Kidney glomerular epithelial cell (primary cell): Measurements from ENCODE around the gene ERI3.
A peak's percentile ranks its signal among the peaks of the same experiment; 100 is the strongest.

Experiments
- DNase-seq: peaks from one replicate; lab custom pipeline; 2025; lab: John Stamatoyannopoulos, UW

Gene ERI3, protein sequence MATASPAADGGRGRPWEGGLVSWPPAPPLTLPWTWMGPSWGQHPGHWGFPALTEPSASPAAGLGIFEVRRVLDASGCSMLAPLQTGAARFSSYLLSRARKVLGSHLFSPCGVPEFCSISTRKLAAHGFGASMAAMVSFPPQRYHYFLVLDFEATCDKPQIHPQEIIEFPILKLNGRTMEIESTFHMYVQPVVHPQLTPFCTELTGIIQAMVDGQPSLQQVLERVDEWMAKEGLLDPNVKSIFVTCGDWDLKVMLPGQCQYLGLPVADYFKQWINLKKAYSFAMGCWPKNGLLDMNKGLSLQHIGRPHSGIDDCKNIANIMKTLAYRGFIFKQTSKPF

DNA sequence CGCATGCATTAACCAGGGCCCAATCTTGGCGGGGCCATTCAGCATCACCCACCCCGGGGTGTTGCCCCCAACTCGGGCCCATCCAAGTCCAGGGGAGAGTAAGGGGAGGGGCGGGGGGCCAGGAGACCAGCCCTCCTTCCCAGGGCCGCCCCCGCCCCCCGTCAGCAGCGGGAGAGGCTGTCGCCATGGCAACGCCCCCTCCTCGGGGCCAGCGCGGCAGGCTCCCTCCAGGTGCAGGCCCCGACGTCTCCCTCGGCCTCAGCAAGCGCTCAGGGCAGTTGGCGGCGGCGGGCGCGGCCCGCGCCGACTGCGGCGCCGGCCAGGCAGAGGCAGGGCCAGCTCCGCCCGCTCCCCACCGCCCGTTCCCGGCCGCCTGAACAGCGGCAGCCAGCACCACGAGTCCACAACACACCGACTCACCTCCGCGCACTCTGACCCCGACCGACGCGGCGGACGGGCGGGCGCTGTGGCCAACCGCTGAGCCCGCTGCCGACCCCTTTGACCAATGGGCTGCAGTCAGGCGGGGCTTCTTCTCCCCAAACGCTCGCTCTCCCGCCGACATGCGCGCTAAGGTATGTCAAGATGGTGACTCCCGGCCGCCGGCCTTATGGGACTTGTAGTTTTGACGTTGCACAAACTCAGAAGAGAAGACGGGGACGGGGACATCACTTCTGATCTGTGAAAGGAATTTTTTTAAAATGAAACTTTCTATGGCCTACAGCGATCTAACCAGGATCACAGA lies at the start of gene ERI3:
TSS of gene ERI3 (minus strand) at position 418 of the 742 bp plus-strand sequence. CDS start at position 187, 231 bp downstream.
- peak; percentile 95 for DNase-seq

DNA sequence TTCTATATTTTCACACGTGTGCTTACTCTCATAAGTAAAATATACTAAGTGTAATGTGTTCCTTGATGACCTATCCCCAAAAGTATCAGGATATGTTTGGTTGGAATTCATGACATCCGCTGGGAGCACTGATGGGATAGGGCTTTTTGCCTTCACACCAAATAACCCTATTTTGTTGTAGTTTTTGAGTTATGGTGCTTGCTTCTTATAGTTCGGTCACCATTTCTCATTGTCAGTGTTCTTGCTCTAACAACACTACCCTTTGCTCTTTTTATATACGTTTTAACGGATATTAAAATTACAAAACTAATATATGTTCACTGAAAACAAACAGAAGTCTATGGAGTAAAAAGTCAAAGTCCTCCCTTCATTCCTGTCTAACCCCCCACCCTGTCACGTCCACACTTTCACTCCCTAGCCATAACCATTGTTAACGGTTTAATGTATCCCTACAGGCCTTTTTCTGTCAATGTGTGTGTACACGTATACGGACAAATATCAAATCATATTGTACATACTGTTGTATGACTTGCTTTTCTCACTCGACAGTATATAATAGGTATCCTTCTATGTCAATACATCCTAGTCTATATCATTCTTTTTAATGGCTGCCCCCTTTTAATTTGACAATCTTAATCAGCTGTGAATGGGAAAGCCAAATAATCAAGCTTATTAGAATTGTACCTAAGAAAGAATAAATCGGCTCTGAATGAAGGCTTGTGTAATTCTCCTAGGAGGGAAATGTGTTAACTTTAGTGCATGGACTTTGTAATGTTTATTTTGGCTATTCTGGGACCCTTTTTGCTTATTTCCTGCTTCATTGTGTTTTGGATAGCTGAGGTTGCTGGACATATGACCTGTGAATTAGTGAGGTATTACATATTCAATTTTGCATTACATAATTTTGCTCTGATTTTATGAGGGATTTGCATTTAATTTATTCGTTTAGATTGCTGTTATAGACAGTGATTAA lies 46.5 kb upstream of the ERI3 start:
- no peak for DNase-seq

DNA sequence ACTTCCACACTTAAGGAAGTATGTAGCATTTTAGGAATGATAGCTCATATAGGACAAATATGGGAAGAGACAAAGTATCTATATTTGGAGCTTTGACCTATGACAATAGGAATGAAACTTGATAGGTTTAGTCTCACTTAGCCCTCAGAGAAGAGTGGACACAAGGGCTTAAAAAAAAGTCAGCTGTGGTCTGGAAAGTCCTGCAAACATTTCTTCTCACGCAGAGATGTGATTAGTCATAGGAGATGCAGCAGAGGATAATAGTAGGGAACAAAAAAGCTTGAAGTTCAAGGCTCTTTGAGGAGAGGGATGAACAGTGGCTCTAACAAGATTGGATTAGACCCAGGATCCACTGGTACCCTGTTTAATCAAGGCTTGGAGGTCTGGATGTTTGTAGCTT lies 35.2 kb upstream of the ERI3 start:
- no peak for DNase-seq

DNA sequence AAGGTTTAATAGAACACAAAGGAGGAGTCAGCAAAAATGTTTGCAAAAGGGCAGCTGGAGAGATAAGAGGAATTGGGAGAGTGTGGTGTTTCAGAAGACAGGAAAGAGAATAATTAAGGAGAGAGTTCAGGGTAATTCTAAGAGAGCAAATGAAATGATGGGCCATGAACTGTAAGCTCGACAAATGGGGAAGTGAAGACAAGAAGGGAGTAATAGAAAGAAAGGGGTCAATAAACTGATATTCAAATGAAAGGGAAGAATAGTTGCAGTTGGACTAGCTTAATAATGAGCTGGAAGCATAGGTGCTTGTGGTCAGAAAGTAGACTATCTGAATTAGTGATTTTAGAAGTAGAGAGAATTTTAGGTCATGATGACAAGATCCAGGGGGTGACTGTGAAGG lies 34.4 kb upstream of the ERI3 start:
- no peak for DNase-seq

DNA sequence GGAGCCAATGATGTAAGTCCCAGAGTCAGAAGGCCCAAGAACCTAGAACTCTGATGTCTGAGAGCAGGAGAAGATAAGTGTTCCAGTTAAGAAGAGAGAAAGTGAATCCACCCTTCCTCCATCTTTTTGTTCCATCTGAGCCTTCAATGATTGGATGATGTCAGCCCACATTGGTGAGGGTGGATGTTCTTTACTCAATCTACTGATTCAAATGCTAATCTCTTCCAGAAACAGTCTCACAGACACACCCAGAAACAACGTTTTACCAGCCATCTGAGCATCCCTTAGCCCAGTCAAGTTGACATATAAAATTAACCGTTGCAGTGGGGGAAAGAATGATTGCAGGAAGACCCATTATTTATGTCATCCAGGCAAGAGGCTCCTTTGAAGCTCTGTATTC lies 33.5 kb upstream of the ERI3 start:
- no peak for DNase-seq

DNA sequence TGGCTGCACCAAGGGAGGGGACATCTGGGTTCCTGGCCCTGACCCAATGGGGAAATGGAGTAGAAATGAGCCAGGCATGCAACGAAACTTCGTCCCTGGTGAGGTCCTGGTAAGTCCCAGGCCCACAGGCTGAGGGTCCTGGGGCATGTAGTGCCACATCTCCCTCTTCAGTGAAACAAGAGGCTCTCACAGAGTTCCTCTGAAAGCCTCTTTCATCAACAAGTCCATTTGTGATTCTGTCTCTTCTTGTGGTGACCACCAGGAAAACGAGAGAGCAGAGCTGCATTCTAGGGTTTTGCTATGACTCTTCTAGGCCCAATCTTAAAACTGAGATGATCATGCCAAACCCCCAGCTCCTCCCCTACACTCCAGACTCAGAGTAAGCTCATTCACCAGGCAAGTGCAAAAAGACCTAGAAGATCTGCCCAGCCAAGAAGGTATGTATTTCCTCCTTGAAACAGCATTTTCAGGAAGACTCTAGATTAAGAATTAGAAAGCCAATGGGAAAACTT lies 25.7 kb upstream of the ERI3 start:
- DNase-seq: no peak

DNA sequence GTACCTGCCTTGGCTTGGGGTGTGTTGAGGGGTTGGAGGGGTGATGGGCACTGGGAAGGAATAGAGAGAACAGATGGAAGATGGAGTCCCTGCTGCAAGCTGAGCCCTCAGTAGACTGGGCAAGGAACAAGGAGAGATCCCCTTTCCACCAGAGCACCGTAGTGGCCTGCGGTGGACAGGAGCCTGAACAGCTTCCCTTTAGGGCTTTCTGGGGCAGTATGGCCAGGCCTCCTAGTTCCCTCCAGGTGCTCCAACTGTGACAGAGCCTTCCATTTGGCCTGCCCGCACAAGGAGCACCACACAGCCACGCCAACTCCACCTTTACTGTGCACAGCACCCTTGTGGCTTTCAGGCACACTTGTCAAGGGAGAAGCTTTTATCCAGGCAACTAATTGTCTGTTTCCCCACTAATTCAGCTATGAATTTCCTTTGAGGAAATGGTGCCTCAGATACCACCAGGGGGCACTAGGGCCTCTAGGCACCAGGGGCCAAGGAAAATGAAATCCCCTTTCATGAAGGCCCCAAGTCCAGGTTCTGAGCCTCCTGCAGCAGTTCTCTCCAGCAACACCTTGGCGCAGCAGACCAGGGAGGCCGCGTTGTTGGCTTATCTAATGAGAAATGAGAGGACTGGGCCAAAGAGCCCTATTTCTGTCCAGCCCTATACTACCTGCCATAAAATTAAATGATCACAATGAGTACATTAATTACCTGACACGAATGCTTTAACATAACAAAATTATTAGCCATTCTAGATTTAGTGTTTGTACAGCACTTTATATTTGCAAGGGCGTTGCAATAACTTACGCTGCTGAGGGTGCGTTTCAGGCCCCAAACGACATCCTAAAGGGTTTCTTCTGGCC lies 23.1 kb upstream of the ERI3 start:
- peak; percentile 21 for DNase-seq

DNA sequence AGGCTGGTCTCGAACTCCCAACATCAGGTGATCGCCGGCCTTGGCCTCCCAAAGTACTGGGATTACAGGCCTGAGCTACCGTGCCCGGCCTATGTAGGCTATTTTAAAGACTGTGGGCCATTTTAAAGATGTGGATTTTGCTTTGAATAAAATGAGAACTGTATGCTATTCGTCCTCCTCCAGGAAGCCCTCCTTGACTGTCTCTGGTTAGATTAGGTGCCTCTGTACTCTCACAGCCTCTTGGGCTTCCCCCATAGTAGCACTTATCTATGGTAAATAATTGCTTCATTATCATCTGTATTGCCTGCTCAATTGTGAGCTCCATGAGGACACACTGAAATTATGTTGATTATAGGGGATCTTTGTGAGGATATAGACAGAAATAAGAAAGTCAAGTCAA lies 20.5 kb upstream of the ERI3 start:
- DNase-seq: no peak

DNA sequence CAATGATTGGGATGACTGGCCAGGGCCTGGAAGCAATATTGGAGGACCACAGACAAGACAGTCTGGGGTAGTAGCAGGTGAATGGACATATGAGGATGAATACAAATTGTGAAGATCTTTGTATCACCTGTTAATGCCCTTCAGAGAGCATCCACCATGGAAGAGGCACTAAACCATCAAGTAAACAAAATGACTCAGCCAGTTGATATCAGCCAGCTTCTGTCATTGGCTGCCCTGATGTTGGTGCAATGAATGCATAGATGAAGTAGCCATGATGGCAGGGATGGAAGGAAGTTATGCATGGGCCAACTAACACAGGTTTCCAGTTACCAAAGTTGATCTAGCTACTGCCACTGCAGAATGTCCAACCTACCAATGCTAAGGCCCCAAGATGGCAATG lies 16.1 kb upstream of the ERI3 start:
- DNase-seq: no peak

DNA sequence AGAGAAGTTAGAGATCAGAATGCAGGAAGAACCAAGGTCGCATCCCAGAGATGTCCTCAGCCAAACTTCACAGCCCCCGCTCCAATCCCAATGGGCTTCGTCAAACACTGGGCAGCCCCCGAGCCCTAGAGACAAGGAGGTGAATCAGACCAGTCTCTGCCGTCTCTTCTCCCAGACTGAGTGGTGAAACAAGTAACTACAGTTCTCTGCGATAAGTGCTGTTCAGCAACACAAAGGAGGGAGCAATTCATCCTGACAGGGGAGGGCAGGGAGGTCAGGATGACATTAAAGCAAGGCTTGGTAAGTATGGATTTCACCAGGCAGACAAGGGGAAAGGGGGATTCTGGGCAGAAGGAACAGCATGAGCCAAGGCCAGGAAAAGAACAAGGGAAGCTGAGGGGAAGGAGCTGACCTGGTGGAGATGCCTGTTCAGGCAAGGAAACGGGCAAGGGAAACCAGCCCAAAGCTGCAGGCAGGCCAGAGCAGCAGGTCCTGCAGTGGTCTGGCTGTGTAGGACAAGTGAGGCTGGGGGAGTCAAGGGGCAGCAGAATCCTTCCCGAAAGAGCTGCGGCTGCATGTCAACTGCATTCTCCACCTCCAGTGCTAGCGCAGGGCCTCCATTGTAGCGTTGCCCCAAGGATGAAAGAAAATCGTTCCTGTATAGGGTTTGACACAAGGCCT lies 13.6 kb upstream of the ERI3 start:
- DNase-seq: no peak

DNA sequence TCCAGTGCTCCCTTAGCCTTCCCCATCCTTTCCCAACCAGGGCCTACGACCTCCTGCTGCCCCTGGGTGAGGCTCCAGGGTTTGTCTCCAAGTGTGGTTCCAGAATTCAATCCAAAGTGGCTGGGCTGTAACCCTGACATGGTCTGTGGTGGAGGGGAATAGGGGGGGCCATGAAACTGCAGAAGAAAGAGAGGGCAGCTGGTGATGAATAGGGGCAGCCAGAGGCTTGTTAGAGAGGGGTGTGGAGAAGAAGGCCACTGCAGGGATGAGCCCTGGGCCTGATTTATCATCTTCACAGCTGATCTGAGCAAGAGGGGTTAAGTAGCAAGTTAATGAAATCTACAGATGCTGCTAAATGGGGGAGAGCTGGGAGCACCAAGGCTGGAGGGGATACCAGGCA lies 12.9 kb upstream of the ERI3 start:
- DNase-seq: no peak

DNA sequence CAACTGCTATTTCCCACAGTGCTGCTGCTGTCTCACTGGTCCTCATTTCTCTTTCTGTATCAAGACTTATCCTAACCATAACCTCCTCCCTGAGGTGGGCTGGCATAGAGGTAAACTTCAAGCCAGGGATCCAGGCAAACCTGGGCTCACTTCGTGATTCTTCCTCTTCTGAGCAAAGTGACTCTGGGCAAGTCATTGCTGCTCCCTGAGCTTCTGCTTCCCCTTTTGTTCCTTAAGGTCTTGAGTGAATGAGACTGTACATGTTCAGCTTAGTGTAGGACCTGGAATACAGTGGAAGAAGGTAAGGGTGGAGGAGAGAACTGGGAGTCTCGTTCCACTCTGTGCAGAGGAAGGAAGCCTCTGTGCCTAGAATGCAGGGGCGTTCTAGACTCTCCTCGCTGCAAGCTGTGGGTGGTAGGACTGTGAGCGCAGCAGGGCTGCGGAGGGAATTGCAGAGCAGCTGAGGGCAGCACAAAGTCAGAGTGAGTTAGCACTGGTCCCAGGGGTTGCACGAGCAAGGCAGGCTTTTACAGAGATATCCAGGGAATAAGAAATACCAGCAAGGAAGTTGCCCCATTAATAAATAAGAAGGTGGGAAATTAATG lies 11.4 kb upstream of the ERI3 start:
- no peak for DNase-seq

DNA sequence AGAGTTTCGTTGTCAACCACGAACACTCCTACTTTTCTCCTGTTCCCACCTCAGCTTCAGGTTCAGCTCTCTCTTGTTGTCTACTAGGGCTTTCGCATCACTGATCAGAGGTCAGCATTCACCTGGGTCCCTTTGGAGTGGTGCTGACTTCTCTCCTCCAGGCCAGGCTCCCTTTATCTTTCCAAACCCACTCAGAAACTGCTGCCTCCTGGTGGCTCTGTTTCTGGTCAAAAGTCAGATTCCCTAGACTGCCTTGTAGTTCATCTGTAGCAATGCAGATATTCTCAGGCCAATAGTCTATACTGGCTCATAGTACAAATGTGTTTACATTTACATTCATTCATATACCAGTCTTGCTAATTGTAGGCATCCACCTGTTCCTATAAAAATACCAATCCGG lies 6.4 kb upstream of the ERI3 start:
- no peak for DNase-seq

DNA sequence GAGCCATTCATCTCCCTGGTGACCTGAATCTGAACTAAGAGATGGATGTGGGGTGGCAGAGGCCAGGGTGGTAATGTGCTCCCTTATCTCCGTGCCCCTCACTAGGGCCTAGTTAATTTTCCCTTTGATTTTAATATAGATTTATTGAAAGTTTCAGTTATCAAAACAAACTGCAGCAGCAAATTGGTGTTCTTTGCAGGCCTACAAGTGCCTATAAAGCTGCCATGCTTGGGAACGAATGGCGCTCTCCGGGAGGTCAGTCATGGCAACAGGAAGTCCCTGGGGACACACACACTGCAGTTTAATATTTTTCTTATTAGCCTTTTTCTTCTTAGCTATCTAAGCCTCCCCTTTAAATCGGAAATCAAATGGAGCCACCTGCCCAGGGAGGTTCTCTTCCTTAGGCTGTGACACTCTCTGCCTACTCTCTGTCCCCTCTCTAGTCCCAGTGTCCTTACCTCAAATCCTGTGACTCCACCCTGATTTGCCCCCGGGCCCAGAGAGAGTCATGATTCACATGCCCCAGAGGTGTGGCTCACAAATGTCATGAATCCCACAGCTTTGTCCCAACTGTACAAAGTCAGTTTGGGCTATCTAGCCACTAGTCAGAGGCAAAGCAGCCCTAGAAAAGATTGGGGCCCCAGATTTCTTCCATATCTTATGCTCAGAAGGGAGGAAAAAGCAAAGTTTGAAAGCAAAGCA lies 4.3 kb upstream of the ERI3 start:
- no peak for DNase-seq

DNA sequence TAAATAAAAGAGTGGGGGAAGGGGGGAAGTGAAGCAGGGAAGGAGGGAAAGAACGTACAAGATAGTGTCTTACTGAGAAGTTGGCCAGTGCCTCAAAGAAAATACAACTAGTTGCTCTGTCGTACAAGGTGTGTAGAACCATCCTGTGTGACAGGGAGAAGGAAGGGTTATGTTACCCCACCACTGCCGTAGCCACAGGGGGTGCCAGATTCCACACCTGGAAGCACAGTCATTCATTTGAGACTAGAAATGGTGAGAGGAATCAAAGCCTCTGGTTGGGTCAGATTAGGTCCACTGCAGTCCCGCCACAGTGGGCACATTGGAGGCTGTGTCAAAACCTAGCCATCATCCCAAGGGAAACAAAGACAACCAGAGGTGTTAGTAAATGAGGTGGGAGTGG lies 2.7 kb upstream of the ERI3 start:
- DNase-seq: no peak

DNA sequence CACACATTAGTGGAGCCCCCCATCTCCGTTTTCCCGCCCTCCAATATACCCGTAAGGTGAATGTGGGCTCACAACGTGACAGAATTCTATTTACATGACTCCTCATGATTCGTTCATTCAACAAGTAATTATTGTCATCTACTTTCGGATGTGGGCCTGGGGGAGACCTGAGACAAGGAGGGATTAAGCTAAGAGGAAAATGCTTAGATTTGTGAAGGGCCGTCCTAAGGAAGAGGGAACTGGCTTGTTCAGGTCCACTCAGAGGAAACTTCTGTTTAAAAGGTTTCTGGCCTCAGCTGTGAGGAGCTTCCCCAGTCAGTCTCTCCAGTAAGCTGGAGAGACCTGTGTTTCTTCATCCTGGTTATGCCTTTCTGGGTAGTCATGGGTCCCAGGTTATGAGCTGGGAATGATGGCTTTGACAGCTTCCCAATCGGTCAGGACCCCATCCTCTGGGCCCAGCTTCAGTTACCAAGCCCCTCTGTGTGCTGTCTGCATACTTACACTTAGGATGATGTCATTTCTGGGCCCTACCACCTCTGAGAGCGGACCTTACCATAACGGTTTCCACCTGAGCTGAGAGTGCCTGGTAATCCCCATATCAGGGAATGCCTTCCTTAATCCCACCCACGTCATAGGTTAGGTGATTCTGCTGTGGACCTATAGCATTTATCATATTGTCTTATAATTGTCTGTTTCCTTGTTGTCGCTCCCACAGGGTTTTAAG lies 687 bp upstream of the ERI3 start:
- no peak for DNase-seq

DNA sequence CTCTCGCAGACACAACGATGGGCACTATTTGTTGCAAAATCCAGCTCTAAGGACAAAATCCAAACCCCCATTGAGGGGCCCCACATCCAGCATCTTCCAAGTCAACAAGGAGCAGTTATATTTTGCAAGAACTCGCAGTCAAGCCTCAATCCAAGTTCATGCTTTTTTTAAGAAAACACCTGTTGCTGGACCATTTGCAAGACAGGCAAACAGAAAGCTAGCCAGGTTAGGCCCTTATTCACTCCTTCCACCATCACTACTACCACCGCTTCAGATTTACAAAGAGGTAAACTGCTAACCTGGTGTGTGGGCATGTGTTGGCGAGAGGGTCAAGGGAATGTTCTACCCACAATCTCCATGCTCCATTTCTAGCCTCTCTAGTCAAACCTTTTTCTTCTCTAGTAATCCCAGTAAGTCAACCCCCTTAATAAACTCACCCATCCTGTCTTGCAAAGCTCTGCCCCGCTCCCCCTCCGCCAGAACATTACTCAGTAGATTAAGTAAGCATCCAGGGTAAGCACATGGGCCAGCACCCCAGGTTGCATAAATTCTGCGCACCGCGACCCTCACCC lies 703 bp downstream of the ERI3 start:
- DNase-seq: no peak

DNA sequence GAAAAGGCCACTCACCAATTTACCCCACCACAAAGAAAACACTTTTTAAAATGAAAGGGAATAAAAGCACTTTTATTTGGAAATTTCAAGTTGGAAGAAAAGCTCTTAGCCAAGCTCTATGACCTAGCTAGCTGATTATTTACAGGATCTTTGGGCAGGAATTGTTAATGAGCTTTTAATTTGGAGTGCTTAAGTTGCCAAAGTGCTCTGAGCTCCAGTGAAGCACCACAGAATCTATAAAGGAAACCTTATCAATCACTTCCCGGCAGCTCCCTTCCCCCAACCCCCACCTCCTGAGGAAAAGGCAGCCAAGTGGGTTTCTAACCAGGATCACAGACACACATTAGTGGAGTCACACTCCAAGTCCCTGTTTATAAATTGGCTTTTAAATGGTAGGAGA lies 1.5 kb downstream of the ERI3 start:
- DNase-seq: no peak

DNA sequence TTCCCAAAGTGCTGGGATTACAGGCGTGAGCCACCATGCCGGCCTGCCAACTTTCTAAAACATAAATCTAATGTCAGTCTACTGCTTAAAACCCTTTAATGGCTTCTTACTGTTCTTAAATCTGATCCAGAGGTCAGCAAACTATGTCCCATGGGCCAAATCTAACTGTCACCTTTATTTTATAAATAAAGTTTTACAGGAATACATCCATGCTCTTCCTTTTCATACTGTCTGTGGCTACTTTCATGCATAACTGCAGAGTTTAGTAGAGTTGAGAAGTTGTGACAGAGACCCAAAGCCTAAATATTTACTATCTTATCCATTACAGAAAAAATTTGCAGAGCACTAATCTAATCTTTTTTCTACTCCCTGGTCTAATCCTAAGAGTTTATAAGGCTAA lies 3.8 kb downstream of the ERI3 start:
- no peak for DNase-seq
